ENCODE measurements around the gene SP100. TPM values are rescaled to one million over a fixed set of nuclear protein-coding genes. Genes with fewer than 3 reads are reported as not detected.

SP100 gene
- total RNA-seq, result 25.7 TPM in 2 replicates

GRCh38 chr2:230416061-230416721 is at the start of gene SP100:
TSS of gene SP100 (plus strand) at chr2:230416201. CDS start at chr2:230416297, 96 bp downstream.

Other genes starting within 250 kb of the SP100 start
- 10.1 and 12.2 TPM in 2 replicates for gene SP110, start 196.2 kb upstream of the SP100 start, total RNA-seq
- not detected in 2 replicates for gene SP140, start 190.5 kb upstream of the SP100 start, total RNA-seq
- 2.7 and 6.0 TPM in 2 replicates for gene SP140L, start 89.0 kb upstream of the SP100 start, total RNA-seq